MM.1S (cell line): ENCODE measurements around the gene CETP.

Source experiments
- DNase-seq: peaks from one replicate; pipeline ENCODE4 v3.0.0-alpha.2; 2015
- H2AFZ ChIP-seq: fragments of 300-600 bp; sonication (generic); 2 replicates; pipeline ENCODE4 v1.6.0; 2016; ENCODE audit warnings: antibody characterized with exemption, low read length
- H3F3A ChIP-seq: fragments of 300-600 bp; sonication (generic); 2 replicates; pipeline ENCODE4 v1.6.1; 2016; ENCODE audit warnings: mild to moderate bottlenecking, antibody characterized with exemption, low read length, moderate library complexity, mixed read lengths; ENCODE audit not compliant: insufficient read depth
- H3K27ac ChIP-seq: fragments of 300-600 bp; sonication (generic); 2 replicates; pipeline ENCODE4 v1.5.1; 2016; ENCODE audit warnings: mild to moderate bottlenecking, low read length
- H3K27me3 ChIP-seq: fragments of 300-600 bp; sonication (generic); replicated peaks from 2 replicates; pipeline ENCODE4 v1.6.0; 2016; ENCODE audit warnings: low read length; ENCODE audit not compliant: insufficient read depth
- H3K36me3 ChIP-seq: fragments of 300-600 bp; sonication (generic); replicated peaks from 2 replicates; pipeline ENCODE4 v1.6.1; 2016; ENCODE audit warnings: mild to moderate bottlenecking, low read length, mixed read lengths; ENCODE audit not compliant: insufficient read depth
- H3K4me1 ChIP-seq: fragments of 300-600 bp; sonication (generic); 2 replicates; pipeline ENCODE4 v1.6.1; 2016; ENCODE audit warnings: low read length, mixed read lengths
- H3K4me2 ChIP-seq: fragments of 300-600 bp; sonication (generic); 2 replicates; pipeline ENCODE4 v1.6.0; 2016; ENCODE audit warnings: low read depth, low read length
- H3K4me3 ChIP-seq: fragments of 300-600 bp; sonication (generic); 2 replicates; pipeline ENCODE4 v1.5.1; 2016; ENCODE audit warnings: low read length, mixed read lengths
- H3K79me2 ChIP-seq: fragments of 300-600 bp; sonication (generic); 2 replicates; pipeline ENCODE4 v1.6.1; 2016; ENCODE audit warnings: mixed run types, low read length, mixed read lengths
- H3K9ac ChIP-seq: fragments of 300-600 bp; sonication (generic); 2 replicates; pipeline ENCODE4 v1.6.1; 2016; ENCODE audit warnings: low read length, mixed read lengths
- H3K9me2 ChIP-seq: fragments of 300-600 bp; sonication (generic); replicated peaks from 2 replicates; pipeline ENCODE4 v1.6.1; 2016; ENCODE audit warnings: mild to moderate bottlenecking, low read length, mixed read lengths; ENCODE audit not compliant: insufficient read depth
- H3K9me3 ChIP-seq: fragments of 300-600 bp; sonication (generic); replicated peaks from 2 replicates; pipeline ENCODE4 v1.6.1; 2016; ENCODE audit warnings: mild to moderate bottlenecking, low read length, mixed read lengths; ENCODE audit not compliant: insufficient read depth
- H4K20me1 ChIP-seq: fragments of 300-600 bp; sonication (generic); 2 replicates; pipeline ENCODE4 v1.6.1; 2016; ENCODE audit warnings: mild to moderate bottlenecking, low read length, moderate library complexity, mixed read lengths; ENCODE audit not compliant: insufficient read depth
- EZH2 ChIP-seq: fragments of 300-600 bp; sonication (generic); optimal IDR thresholded peaks from 2 replicates; pipeline ENCODE3; 2017; ENCODE audit warnings: low read depth, mild to moderate bottlenecking, antibody characterized with exemption, low read length, mixed read lengths
- EZH2phosphoT487 ChIP-seq: fragments of 300-600 bp; sonication (generic); IDR thresholded peaks from 2 replicates; pipeline ENCODE4 v1.6.1; 2018; ENCODE audit warnings: antibody characterized with exemption, low read length
- TF ChIP-seq, protein P1 (sequence below): fragments of 300-600 bp; sonication (generic); IDR thresholded peaks from 2 replicates; pipeline ENCODE4 v1.5.1; 2016; ENCODE audit warnings: antibody characterized with exemption, low read length, mixed read lengths

CETP gene

DNA sequence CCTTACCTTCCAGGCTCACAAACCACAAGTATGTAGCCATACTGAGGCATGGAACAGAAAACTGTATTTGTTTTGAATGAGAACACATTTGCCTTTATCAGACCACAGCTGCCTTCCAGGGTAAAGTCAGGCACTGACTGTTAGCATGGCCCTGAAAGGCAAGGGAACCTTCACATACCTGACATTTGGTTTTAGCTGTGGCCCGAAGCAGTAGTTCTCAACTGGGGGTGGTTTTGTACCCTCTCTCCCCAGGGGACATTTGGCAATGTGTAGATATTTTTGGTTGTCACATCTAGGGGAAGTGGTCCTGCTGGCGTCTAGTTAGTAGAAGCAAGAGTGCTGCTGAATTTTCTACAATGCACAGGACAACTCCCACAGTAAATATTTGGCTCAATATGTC lies 20.7 kb upstream of the CETP start:
- Histone ChIP-seq H3K9me2 (no peaks in the 10 kb centered on the region), H3K4me2 (peak overlapping the region; percentile 24; the same call in 1 of the 2 replicates), H4K20me1 (peaks cover 73% of the 10 kb centered on the region), H3K9ac (no peak overlapping the region), H3K79me2 (peaks cover 70% of the 10 kb centered on the region), H3K36me3 (peaks cover 60% of the 10 kb centered on the region), H3K9me3 (no peaks in the 10 kb centered on the region), H2AFZ (no peak overlapping the region), H3K4me3 (no peak overlapping the region), H3K27ac (peak overlapping the region; percentile 100; the same call in 1 of the 2 replicates), H3K4me1 (peaks cover 62% of the 10 kb centered on the region), H3K27me3 (no peaks in the 10 kb centered on the region), H3F3A (peaks cover 97% of the 10 kb centered on the region)
- TF ChIP-seq, protein P1, sequence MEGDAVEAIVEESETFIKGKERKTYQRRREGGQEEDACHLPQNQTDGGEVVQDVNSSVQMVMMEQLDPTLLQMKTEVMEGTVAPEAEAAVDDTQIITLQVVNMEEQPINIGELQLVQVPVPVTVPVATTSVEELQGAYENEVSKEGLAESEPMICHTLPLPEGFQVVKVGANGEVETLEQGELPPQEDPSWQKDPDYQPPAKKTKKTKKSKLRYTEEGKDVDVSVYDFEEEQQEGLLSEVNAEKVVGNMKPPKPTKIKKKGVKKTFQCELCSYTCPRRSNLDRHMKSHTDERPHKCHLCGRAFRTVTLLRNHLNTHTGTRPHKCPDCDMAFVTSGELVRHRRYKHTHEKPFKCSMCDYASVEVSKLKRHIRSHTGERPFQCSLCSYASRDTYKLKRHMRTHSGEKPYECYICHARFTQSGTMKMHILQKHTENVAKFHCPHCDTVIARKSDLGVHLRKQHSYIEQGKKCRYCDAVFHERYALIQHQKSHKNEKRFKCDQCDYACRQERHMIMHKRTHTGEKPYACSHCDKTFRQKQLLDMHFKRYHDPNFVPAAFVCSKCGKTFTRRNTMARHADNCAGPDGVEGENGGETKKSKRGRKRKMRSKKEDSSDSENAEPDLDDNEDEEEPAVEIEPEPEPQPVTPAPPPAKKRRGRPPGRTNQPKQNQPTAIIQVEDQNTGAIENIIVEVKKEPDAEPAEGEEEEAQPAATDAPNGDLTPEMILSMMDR = no peak
- no peak for TF ChIP-seq EZH2
- no peak for TF ChIP-seq EZH2phosphoT487
- DNase-seq = no peak

DNA sequence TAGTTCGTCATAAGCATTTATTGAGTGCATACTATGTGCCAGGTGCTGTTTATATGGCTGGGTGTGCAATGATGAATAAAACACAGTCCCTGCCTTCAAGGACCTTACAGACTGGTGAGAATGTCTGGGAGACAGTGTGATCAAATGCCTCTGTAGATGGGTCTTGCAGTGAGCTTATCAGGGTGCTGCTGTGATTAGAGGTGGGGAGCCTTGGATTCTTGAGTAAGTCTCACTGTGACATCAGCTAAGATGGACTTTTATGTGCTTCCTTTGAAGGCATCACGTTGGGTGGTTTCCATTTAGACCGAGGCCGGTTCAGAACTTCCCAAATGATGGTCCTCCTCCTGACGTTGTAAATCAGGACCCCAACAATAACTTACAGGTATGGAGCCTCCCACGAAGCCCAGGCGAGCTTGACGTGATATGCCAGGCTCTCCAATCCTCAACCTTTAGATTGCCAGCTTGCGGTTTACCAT lies 19.9 kb upstream of the CETP start:
- Histone ChIP-seq H3F3A (peaks cover 97% of the 10 kb centered on the region), H3K27ac (peak overlapping the region; percentile 100; the same call in 1 of the 2 replicates), H2AFZ (no peak overlapping the region), H3K36me3 (peaks cover 54% of the 10 kb centered on the region), H3K9me2 (no peaks in the 10 kb centered on the region), H3K4me2 (peak overlapping the region; percentile 9; the same call in 1 of the 2 replicates), H3K4me3 (no peak overlapping the region), H3K79me2 (peaks cover 62% of the 10 kb centered on the region), H3K9me3 (no peaks in the 10 kb centered on the region), H3K27me3 (no peaks in the 10 kb centered on the region), H3K9ac (peak overlapping the region; percentile 2; the same call in 1 of the 2 replicates), H4K20me1 (peaks cover 66% of the 10 kb centered on the region), H3K4me1 (peaks cover 62% of the 10 kb centered on the region)
- TF ChIP-seq, protein P1 = no peak
- no peak for TF ChIP-seq EZH2phosphoT487
- no peak for DNase-seq

DNA sequence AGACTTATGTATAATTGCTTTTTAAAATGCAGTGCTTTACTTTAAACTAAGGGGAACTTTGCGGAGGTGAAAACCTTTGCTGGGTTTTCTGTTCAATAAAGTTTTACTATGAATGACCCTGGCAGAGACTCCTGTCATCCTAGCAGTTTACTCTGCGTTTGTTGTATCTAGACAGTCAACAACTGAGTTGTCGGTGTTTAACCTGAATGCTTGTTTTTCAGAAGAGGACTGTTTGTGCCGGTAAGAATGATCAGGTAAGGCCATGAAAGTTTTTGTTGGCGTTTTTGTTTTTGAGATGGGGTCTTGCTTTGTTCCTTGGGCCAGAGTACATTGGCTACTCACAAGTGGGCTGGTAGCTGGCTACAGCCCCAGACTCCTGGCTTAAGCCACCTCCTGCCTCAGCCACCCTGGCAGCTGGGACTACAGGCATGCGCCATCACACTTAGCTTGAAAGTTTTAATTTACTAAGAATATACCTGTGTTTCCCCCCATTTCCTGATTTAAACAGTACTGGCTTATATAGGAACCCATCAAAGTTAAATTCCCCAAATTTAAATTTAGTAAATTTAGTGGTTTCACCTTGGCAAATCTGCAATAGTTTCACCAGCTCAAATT lies 17.9 kb upstream of the CETP start:
- TF ChIP-seq, protein P1 = no peak
- no peak for TF ChIP-seq EZH2phosphoT487
- TF ChIP-seq EZH2 = no peak
- peak overlapping the region; percentile 100; the same call in 1 of the 2 replicates for H3K27ac ChIP-seq
- H3K4me2 ChIP-seq = no peak overlapping the region
- no peak overlapping the region for H3K9ac ChIP-seq
- no peaks in the 10 kb centered on the region for H3K9me2 ChIP-seq
- peaks cover 44% of the 10 kb centered on the region for H3K79me2 ChIP-seq
- peaks cover 48% of the 10 kb centered on the region for H3K4me1 ChIP-seq
- H3K9me3 ChIP-seq = no peaks in the 10 kb centered on the region
- no peak overlapping the region for H2AFZ ChIP-seq
- peak; percentile 52 for DNase-seq
- no peak overlapping the region for H3K4me3 ChIP-seq
- H3K27me3 ChIP-seq = no peaks in the 10 kb centered on the region
- H3K36me3 ChIP-seq = peaks cover 43% of the 10 kb centered on the region
- H4K20me1 ChIP-seq = peaks cover 52% of the 10 kb centered on the region
- peaks cover 95% of the 10 kb centered on the region for H3F3A ChIP-seq
